Loucy (cell line): ENCODE data around the gene DGCR2.

Experiments
- H2AFZ ChIP-seq: fragments of 200-600 bp; sonication (generic); 2 replicates; pipeline ENCODE4 v1.6.0; 2016; ENCODE audit warnings: antibody characterized with exemption, mild to moderate bottlenecking, low read length, moderate library complexity
- H3F3A ChIP-seq: fragments of 200-600 bp; 2 replicates; pipeline ENCODE4 v1.6.0; 2016; ENCODE audit warnings: antibody characterized with exemption, low read depth, mild to moderate bottlenecking
- H3K27me3 ChIP-seq: fragments of 200-600 bp; sonication (generic); 2 replicates; pipeline ENCODE4 v1.6.1; 2014; ENCODE audit warnings: low read length, mild to moderate bottlenecking; ENCODE audit not compliant: insufficient read depth, poor library complexity, severe bottlenecking
- H3K36me3 ChIP-seq: fragments of 200-600 bp; sonication (generic); 2 replicates; pipeline ENCODE4 v1.6.1; 2016; ENCODE audit warnings: low read length; ENCODE audit not compliant: insufficient read depth
- H3K4me1 ChIP-seq: fragments of 200-600 bp; sonication (generic); 2 replicates; pipeline ENCODE4 v1.5.1; 2014; ENCODE audit warnings: low read length, mild to moderate bottlenecking; ENCODE audit not compliant: insufficient read depth, poor library complexity, severe bottlenecking
- H3K4me2 ChIP-seq: fragments of 200-600 bp; sonication (generic); 2 replicates; pipeline ENCODE4 v1.6.0; 2014; ENCODE audit warnings: antibody characterized with exemption, low read length, low read depth, mild to moderate bottlenecking; ENCODE audit not compliant: poor library complexity, severe bottlenecking
- H3K4me3 ChIP-seq: fragments of 200-600 bp; sonication (generic); 2 replicates; pipeline ENCODE4 v1.5.1; 2014; ENCODE audit warnings: low read length, mild to moderate bottlenecking, mixed read lengths; ENCODE audit not compliant: poor library complexity, severe bottlenecking
- H3K79me2 ChIP-seq: fragments of 200-600 bp; sonication (generic); 2 replicates; pipeline ENCODE4 v1.6.1; 2014; ENCODE audit warnings: low read length; ENCODE audit not compliant: insufficient read depth
- H3K9ac ChIP-seq: fragments of 200-600 bp; sonication (generic); 2 replicates; pipeline ENCODE4 v1.6.0; 2014; ENCODE audit warnings: mild to moderate bottlenecking, low read depth, low read length, moderate library complexity; ENCODE audit not compliant: poor library complexity, severe bottlenecking
- H3K9me2 ChIP-seq: fragments of 200-600 bp; sonication (generic); replicated peaks from 2 replicates; pipeline ENCODE4 v1.6.1; 2016; ENCODE audit warnings: low read depth, low read length, mixed read lengths
- H3K9me3 ChIP-seq: fragments of 200-600 bp; sonication (generic); 2 replicates; pipeline ENCODE4 v1.6.1; 2014; ENCODE audit warnings: mild to moderate bottlenecking, antibody characterized with exemption, low read length, low read depth; ENCODE audit not compliant: insufficient read depth
- H4K20me1 ChIP-seq: fragments of 200-600 bp; sonication (generic); 2 replicates; pipeline ENCODE4 v1.6.0; 2014; ENCODE audit warnings: antibody characterized with exemption, low read length, mild to moderate bottlenecking; ENCODE audit not compliant: insufficient read depth, poor library complexity, severe bottlenecking
- CTCF ChIP-seq: fragments of 200-600 bp; sonication (generic); conservative IDR thresholded peaks from 2 replicates; pipeline ENCODE4 v1.5.1; 2014; ENCODE audit warnings: mild to moderate bottlenecking, antibody characterized with exemption, low read length
- EZH2phosphoT487 ChIP-seq: fragments of 200-600 bp; IDR thresholded peaks from 2 replicates; pipeline ENCODE4 v1.6.1; 2018; ENCODE audit warnings: antibody characterized with exemption, mild to moderate bottlenecking, moderate library complexity, borderline replicate concordance

The DGCR2 gene

DNA sequence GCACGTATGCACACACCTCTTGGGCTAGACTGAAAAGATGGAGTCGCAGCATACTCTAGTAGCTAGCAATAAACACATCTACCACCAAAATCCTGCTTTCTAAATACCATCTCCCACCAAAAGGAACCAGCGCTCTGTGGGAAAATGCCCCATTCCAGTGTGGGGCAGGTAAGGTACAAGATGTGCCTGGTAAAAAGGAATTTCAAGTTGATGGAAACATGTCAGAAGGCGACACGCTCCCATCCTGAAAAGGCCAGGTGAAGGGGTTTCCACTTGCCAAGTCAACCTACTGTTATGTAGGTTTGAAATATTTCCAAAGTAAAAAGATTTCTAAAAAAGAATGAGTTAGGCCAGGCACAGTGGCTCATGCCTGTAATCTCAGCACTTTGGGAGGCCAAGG lies 8.8 kb downstream of the DGCR2 start:
- no peak for TF ChIP-seq CTCF
- no peak for TF ChIP-seq EZH2phosphoT487
- H3K9me3 ChIP-seq: no peaks in the 10 kb centered on the region
- H3K4me1 ChIP-seq: peaks cover 45% of the 10 kb centered on the region
- no peaks in the 10 kb centered on the region for H3K9me2 ChIP-seq
- H3K36me3 ChIP-seq: no peaks in the 10 kb centered on the region
- no peaks in the 10 kb centered on the region for H3K27me3 ChIP-seq
- H3K79me2 ChIP-seq: peaks cover 82% of the 10 kb centered on the region
- no peak overlapping the region for H3K4me3 ChIP-seq
- H2AFZ ChIP-seq: no peak overlapping the region
- 0 out of 2 replicates have a peak, but pooled peaks cover 2% of the 10 kb centered on the region for H3F3A ChIP-seq
- no peak overlapping the region for H3K9ac ChIP-seq
- H4K20me1 ChIP-seq: peaks cover 55% of the 10 kb centered on the region
- no peak overlapping the region for H3K4me2 ChIP-seq

DNA sequence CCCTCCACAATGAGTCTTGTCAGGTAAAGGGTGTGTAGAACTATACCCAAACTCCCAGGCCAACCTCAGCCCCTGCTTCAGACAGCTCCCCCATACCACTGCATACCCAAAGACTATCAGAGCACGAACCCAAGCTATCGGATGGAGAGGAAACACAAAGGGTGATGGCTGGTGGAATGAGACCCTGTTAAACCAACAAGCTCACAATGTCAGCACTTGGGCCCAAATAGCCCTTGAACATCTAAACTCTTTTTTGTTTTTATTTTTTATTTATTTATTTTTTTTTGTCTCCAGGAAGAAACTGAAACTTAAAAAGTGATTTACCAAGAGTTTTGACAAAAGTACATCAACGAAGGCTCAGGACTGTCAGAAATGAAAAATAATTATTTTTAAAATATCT lies 10.6 kb downstream of the DGCR2 start:
- H4K20me1 ChIP-seq: peaks cover 41% of the 10 kb centered on the region
- H3K4me1 ChIP-seq: peaks cover 28% of the 10 kb centered on the region
- no peaks in the 10 kb centered on the region for H3K9me2 ChIP-seq
- no peak overlapping the region for H2AFZ ChIP-seq
- no peak overlapping the region for H3K4me2 ChIP-seq
- H3K9me3 ChIP-seq: no peaks in the 10 kb centered on the region
- no peak for TF ChIP-seq CTCF
- no peak for TF ChIP-seq EZH2phosphoT487
- 0 out of 2 replicates have a peak, but pooled peaks cover 2% of the 10 kb centered on the region for H3F3A ChIP-seq
- H3K36me3 ChIP-seq: no peaks in the 10 kb centered on the region; the same call in 1 of the 2 replicates
- no peak overlapping the region for H3K4me3 ChIP-seq
- H3K27me3 ChIP-seq: no peaks in the 10 kb centered on the region
- H3K9ac ChIP-seq: no peak overlapping the region
- peaks cover 82% of the 10 kb centered on the region for H3K79me2 ChIP-seq

GRCh38 chr22:19111140-19111539 lies 11.1 kb downstream of the DGCR2 start:
- H3K4me2 ChIP-seq: no peak overlapping the region
- peaks cover 24% of the 10 kb centered on the region for H3K4me1 ChIP-seq
- H3K9me3 ChIP-seq: no peaks in the 10 kb centered on the region
- no peaks in the 10 kb centered on the region; the same call in 1 of the 2 replicates for H3K36me3 ChIP-seq
- no peaks in the 10 kb centered on the region for H3K9me2 ChIP-seq
- H3F3A ChIP-seq: 0 out of 2 replicates have a peak, but pooled peaks cover 2% of the 10 kb centered on the region
- H3K9ac ChIP-seq: no peak overlapping the region
- no peak overlapping the region for H2AFZ ChIP-seq
- no peak overlapping the region for H3K4me3 ChIP-seq
- no peaks in the 10 kb centered on the region for H3K27me3 ChIP-seq
- TF ChIP-seq EZH2phosphoT487 (no peak), CTCF (peak; percentile 37; the same call in 1 of the 2 replicates)
- peaks cover 37% of the 10 kb centered on the region for H4K20me1 ChIP-seq
- H3K79me2 ChIP-seq: peaks cover 82% of the 10 kb centered on the region
